Endothelial cell of umbilical vein (primary cell): ENCODE measurements around the gene KCNQ5. TPM values are rescaled to one million over a fixed set of nuclear protein-coding genes. Genes with fewer than 3 reads are reported as not detected.

Experiments used
- BruUV-seq: library from RNA; stranded (reverse); fragments of 400-500 nt; replicated peaks from 2 replicates; lab custom pipeline; 2021; lab: Mats Ljungman, UMichigan
- CTCF ChIA-PET: fragments of 300-600, 350-600 bp; sonication (Branson Sonifier 250); formaldehyde crosslinking; loops from one replicate; lab custom pipeline; 2021; ENCODE audit warnings: antibody characterized with exemption, inconsistent platforms; lab: Charles Lee
- POLR2A ChIA-PET: fragments of 300-600, 350-600 bp; sonication (Branson Sonifier 250); formaldehyde crosslinking; loops from one replicate; lab custom pipeline; 2021; ENCODE audit warnings: antibody characterized with exemption, inconsistent platforms; lab: Charles Lee
- DNase-seq: peaks from one replicate; pipeline ENCODE4 v3.0.0-alpha.2; 2011; ENCODE audit warnings: low read depth, low spot score
- FAIRE-seq: peaks from 2 replicates; lab custom pipeline; 2011; peaks lifted over from hg19 to GRCh38; lab: Jason Lieb, UNC
- H2AFZ ChIP-seq: 2 replicates; pipeline ENCODE4 v1.6.0; 2012; ENCODE audit warnings: low read depth, low read length, control low read depth, inconsistent platforms
- H3K27ac ChIP-seq: 2 replicates; pipeline ENCODE4 v1.5.1; 2011; ENCODE audit warnings: low read depth, mild to moderate bottlenecking, control low read depth, low read length, moderate library complexity; ENCODE audit not compliant: insufficient read depth
- H3K27me3 ChIP-seq, 2 experiments: 2 replicates each; pipeline versions ENCODE4 v1.6.0 to v1.6.1; 2011; ENCODE audit warnings: low read length in 2 of 2, mixed read lengths in 1 of 2; ENCODE audit not compliant: control insufficient read depth in 2 of 2, insufficient read depth in 2 of 2
- H3K36me3 ChIP-seq, 2 experiments: 2 replicates in 1 of 2; 3 replicates in 1 of 2; pipeline ENCODE4 v1.5.1; 2011; ENCODE audit warnings: low read length in 2 of 2, mild to moderate bottlenecking in 1 of 2, moderate library complexity in 1 of 2; ENCODE audit not compliant: control insufficient read depth in 2 of 2, insufficient read depth in 2 of 2; ENCODE audit errors: extremely low read depth in 1 of 2
- H3K4me1 ChIP-seq: 3 replicates; pipeline ENCODE4 v1.5.1; 2011; ENCODE audit warnings: mild to moderate bottlenecking, low read length; ENCODE audit not compliant: control insufficient read depth, insufficient read depth; ENCODE audit errors: extremely low read depth
- H3K4me2 ChIP-seq: 2 replicates; pipeline ENCODE4 v1.6.1; 2011; ENCODE audit warnings: low read length, control low read depth, mixed read lengths; ENCODE audit not compliant: insufficient read depth
- H3K4me3 ChIP-seq, 3 experiments: fragments of 200-600 bp in 1 of 3; sonication (generic), shearing (Covaris generic) in 1 of 3; replicated peaks in 1 of 3; 2 replicates each; pipeline ENCODE4 v1.5.1; 2011 to 2016; ENCODE audit warnings: control low read depth in 3 of 3, low read length in 3 of 3, mild to moderate bottlenecking in 2 of 3, inconsistent platforms in 1 of 3, low read depth in 1 of 3, moderate library complexity in 1 of 3; ENCODE audit not compliant: insufficient read depth in 1 of 3
- H3K79me2 ChIP-seq: 2 replicates; pipeline ENCODE4 v1.6.0; 2012; ENCODE audit warnings: low read length, inconsistent platforms; ENCODE audit not compliant: control insufficient read depth, insufficient read depth
- H3K9ac ChIP-seq: replicated peaks from 2 replicates; pipeline ENCODE3; 2011; ENCODE audit warnings: low read length, control low read depth; ENCODE audit not compliant: insufficient read depth; ENCODE audit errors: extremely low read depth
- H3K9me1 ChIP-seq: replicated peaks from 3 replicates; pipeline ENCODE4 v1.6.0; 2011; ENCODE audit warnings: mild to moderate bottlenecking, low read length; ENCODE audit not compliant: control insufficient read depth, insufficient read depth; ENCODE audit errors: extremely low read depth
- H3K9me3 ChIP-seq: replicated peaks from 2 replicates; pipeline ENCODE4 v1.5.1; 2012; ENCODE audit warnings: low read length, inconsistent platforms; ENCODE audit not compliant: control insufficient read depth, insufficient read depth
- H4K20me1 ChIP-seq: replicated peaks from 2 replicates; pipeline ENCODE3; 2011; ENCODE audit warnings: mild to moderate bottlenecking, low read length; ENCODE audit not compliant: control insufficient read depth, insufficient read depth; ENCODE audit errors: extremely low read depth
- CTCF ChIP-seq, 2 donors: IDR thresholded peaks; 1 replicate in 1 of 2; 2 replicates in 1 of 2; pipeline ENCODE4 v1.5.1; 2011; ENCODE audit warnings: low read length in 2 of 2, mild to moderate bottlenecking in 2 of 2, moderate library complexity in 2 of 2, control low read depth in 1 of 2, inconsistent platforms in 1 of 2, low read depth in 1 of 2; ENCODE audit not compliant: insufficient read depth in 1 of 2; ENCODE audit errors: extremely low read depth in 1 of 2
- EZH2 ChIP-seq: IDR thresholded peaks from 2 replicates; pipeline ENCODE4 v1.6.1; 2012; ENCODE audit warnings: borderline replicate concordance, low read depth, mild to moderate bottlenecking, moderate library complexity, low read length, inconsistent platforms; ENCODE audit not compliant: severe bottlenecking
- FOS ChIP-seq: IDR thresholded peaks from 2 replicates; pipeline ENCODE4 v1.6.1; 2011; ENCODE audit warnings: mild to moderate bottlenecking, low read length, moderate library complexity, borderline replicate concordance; ENCODE audit not compliant: insufficient read depth
- JUN ChIP-seq: IDR thresholded peaks from 2 replicates; pipeline ENCODE4 v1.6.1; 2011; ENCODE audit warnings: borderline replicate concordance, low read depth; ENCODE audit not compliant: insufficient read length, insufficient read depth
- MAX ChIP-seq: IDR thresholded peaks from 2 replicates; pipeline ENCODE4 v1.6.1; 2011; ENCODE audit not compliant: insufficient read depth, insufficient read length
- MYC ChIP-seq: IDR thresholded peaks from one replicate; pipeline ENCODE4 v1.6.1; 2011; ENCODE audit warnings: mild to moderate bottlenecking, low read depth, low read length
- POLR2A ChIP-seq: IDR thresholded peaks from 2 replicates; pipeline ENCODE4 v1.6.1; 2012; ENCODE audit warnings: low read depth, mild to moderate bottlenecking, control low read depth, low read length
- POLR2AphosphoS5 ChIP-seq: IDR thresholded peaks from 2 replicates; pipeline ENCODE4 v1.6.1; 2012; ENCODE audit warnings: low read depth, mild to moderate bottlenecking, control low read depth, low read length, moderate library complexity; ENCODE audit not compliant: insufficient read depth
- dilution Hi-C: fragments of 300-500 bp; cut with MboI; formaldehyde crosslinking; loops from one replicate; pipeline ENCODE4 v1.15.0; 2019; ENCODE audit warnings: low sequenced_read_pairs; ENCODE audit not compliant: extremely low pct_ligation_motif_present
- intact Hi-C: fragments of 100-400 bp; cut with micrococcal nuclease; formaldehyde crosslinking; loops from one replicate; pipeline ENCODE4 v1.10.0; 2022
- polyA plus RNA-seq, 4 experiments: library from polyadenylated mRNA; depleted of rRNA in 3 of 4; stranded (reverse) in 3 of 4; unstranded in 1 of 4; fragments of >200 nt; gene quantifications; 2 replicates each; pipeline versions ENCODE4 v1.2.1 to v1.2.3, GENCODE V29; 2011 to 2012; ENCODE audit warnings: missing spikeins in 1 of 4
- total RNA-seq: library from RNA; stranded (reverse); gene quantifications from 2 replicates; pipeline ENCODE4 v1.2.3, GENCODE V29; 2021

KCNQ5 gene
- total and polyA plus RNA-seq, 2 donors (not counting 3 experiments of a cell fraction or from before 2014, with no cell fraction given): 0.22 TPM; not detected in 1

GRCh38 chr6:73030257-73030656 lies 408.4 kb downstream of the KCNQ5 start:
- H4K20me1 ChIP-seq: no peaks in the 10 kb centered on the region
- H3K4me2 ChIP-seq: no peak overlapping the region
- no peaks in the 10 kb centered on the region for H3K79me2 ChIP-seq
- intact Hi-C loops (no loop called here), dilution Hi-C loops (no loop called here)
- ChIA-PET CTCF (no interaction called here), POLR2A (no interaction called here)
- H3K27me3 ChIP-seq: peaks cover 0 to 2% of the 10 kb centered on the region in 2 experiments
- no TSS peak for BruUV-seq
- TF ChIP-seq FOS: no peak
- TF ChIP-seq POLR2AphosphoS5: no peak
- no peak for TF ChIP-seq JUN
- TF ChIP-seq EZH2: no peak
- TF ChIP-seq POLR2A: no peak
- TF ChIP-seq CTCF (IDR thresholded peaks at IDR 0.05; ENCODE audit: extremely low read depth in 1 of 2, insufficient read depth in 1 of 2, low read depth in 1 of 2, low read length in 2 of 2): no peak
- TF ChIP-seq MYC: no peak
- no peak for TF ChIP-seq MAX
- no peak for FAIRE-seq
- H3K4me1 ChIP-seq: no peaks in the 10 kb centered on the region
- H3K9ac ChIP-seq: no peak overlapping the region
- no peaks in the 10 kb centered on the region for H3K9me3 ChIP-seq
- no peak overlapping the region for H3K4me3 ChIP-seq
- H3K36me3 ChIP-seq: no peaks in the 10 kb centered on the region
- no peak overlapping the region for H3K27ac ChIP-seq
- no peak overlapping the region for H2AFZ ChIP-seq
- H3K9me1 ChIP-seq: no peaks in the 10 kb centered on the region
- DNase-seq: no peak
